Measurements from ENCODE around the gene BPIFB2. TPM values are rescaled to one million over a fixed set of nuclear protein-coding genes. Genes with fewer than 3 reads are reported as not detected.

The BPIFB2 gene
- total and polyA plus RNA-seq, 2 donors (not counting 3 experiments of a cell fraction or from before 2014, with no cell fraction given): not detected

DNA sequence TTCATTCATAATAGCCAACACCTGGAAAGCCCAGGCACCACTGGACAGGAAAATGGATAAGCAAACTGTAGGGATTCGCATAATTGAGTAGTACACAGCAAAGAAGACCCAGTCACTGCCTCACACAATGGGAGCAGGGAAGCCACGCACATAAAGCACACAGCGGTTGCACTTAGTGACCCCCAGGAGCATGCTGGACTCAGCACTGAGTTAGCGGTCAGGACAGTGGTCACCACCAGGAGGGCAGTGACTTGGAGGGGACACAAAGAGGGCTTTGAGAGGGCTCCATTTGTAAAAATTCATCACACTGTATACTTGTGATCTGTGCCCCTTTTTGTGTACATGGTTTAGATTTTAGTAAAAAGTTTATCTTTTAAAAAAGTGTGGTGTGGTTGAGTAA lies 43.8 kb downstream of the BPIFB2 start:
- Histone ChIP-seq H2AFZ (ENCODE audit: low read depth, low read length) (no peak overlapping the region), H3K36me3 (ENCODE audit: control insufficient read depth in 2 of 2, extremely low read depth in 1 of 2, insufficient read depth in 2 of 2, low read length in 2 of 2) (no peaks in the 10 kb centered on the region), H4K20me1 (replicated peaks; ENCODE audit: control insufficient read depth, extremely low read depth, insufficient read depth, low read length) (no peaks in the 10 kb centered on the region), H3K4me2 (ENCODE audit: insufficient read depth, low read length) (no peak overlapping the region), H3K4me3 (replicated peaks in 1 of 3; ENCODE audit: insufficient read depth in 1 of 3, low read depth in 1 of 3, low read length in 3 of 3) (no peak overlapping the region), H3K79me2 (ENCODE audit: control insufficient read depth, insufficient read depth, low read length) (no peaks in the 10 kb centered on the region), H3K4me1 (ENCODE audit: control insufficient read depth, extremely low read depth, insufficient read depth, low read length) (no peaks in the 10 kb centered on the region), H3K9me1 (replicated peaks; ENCODE audit: control insufficient read depth, extremely low read depth, insufficient read depth, low read length) (no peaks in the 10 kb centered on the region), H3K27me3 (ENCODE audit: control insufficient read depth in 2 of 2, insufficient read depth in 2 of 2, low read length in 2 of 2) (no peaks in the 10 kb centered on the region), H3K9ac (replicated peaks; ENCODE audit: extremely low read depth, insufficient read depth, low read length) (no peak overlapping the region), H3K9me3 (replicated peaks; ENCODE audit: control insufficient read depth, insufficient read depth, low read length) (no peaks in the 10 kb centered on the region), H3K27ac (ENCODE audit: insufficient read depth, low read depth, low read length) (no peak overlapping the region)
- TF ChIP-seq EZH2 (IDR thresholded peaks at IDR 0.05; ENCODE audit: borderline replicate concordance, low read depth, low read length, severe bottlenecking) (no peak), JUN (IDR thresholded peaks at IDR 0.05; ENCODE audit: borderline replicate concordance, insufficient read depth, insufficient read length, low read depth) (no peak)
- dilution Hi-C loops (cut with MboI; ENCODE audit: extremely low pct_ligation_motif_present, low sequenced_read_pairs): no loop called here
- DNase-seq (ENCODE audit: low read depth, low spot score) (no peak), FAIRE-seq (no peak)
- ChIA-PET POLR2A (no interaction called here), CTCF (interaction anchor here (1.7 kb wide), 1 partner anchor 9 kb away, joined by 3 read pairs; no protein-coding TSS in a partner anchor)
- no TSS peak for BruUV-seq (replicated peaks)
- intact Hi-C loops (cut with micrococcal nuclease): no loop called here

DNA sequence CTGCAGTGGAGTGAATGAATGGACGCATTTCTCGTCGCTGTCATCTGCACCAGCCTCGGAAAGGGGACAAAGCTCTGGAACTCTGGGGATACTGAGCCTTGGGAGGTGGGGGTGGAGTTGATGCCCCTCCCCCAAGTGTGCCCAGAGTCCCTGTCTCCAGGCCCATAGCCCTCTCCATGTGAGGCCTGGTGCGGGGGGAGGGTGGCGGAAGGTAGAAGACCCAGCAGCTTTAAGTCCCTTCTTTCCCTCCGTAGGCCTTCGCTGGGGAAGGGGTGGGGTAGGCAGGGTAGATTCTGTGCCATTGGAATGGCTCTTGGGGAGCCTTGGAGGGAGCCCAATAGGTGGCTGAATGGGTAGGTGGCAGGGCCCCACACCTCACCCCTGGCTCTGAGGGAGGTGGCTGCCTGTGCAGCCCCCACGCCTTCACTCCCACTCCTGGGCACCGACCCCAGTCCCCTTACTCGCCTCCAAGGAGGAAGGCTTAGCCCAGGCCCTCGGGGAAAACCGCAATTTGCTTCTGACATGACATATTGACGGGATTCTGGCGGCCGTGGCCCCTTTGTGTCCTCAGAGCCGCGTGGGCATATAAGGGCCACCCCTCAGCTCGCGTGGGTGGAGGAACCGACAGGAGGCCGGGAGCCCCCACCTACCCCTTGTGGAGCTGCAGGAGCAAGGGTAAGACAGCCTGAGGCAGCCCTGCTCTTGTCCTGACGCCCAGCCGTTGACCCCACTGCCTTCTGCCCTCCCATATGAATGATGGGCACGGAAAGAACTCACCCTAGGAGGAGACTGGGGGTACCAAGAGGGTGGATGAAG lies 46.0 kb downstream of the BPIFB2 start, which contains the start of gene BPIFB3:
Gene BPIFB3 (plus strand): TSS at position 613 of the 816 bp plus-strand sequence. CDS start 1,533 bp downstream, outside the sequence.
- intact Hi-C loops (cut with micrococcal nuclease) (no loop called here), dilution Hi-C loops (cut with MboI; ENCODE audit: extremely low pct_ligation_motif_present, low sequenced_read_pairs) (no loop called here)
- BruUV-seq (replicated peaks): no TSS peak
- DNase-seq (ENCODE audit: low read depth, low spot score) (no peak), FAIRE-seq (no peak)
- no peaks in the 10 kb centered on the region for H3K36me3 ChIP-seq (ENCODE audit: control insufficient read depth in 2 of 2, extremely low read depth in 1 of 2, insufficient read depth in 2 of 2, low read length in 2 of 2)
- H3K9ac ChIP-seq (replicated peaks; ENCODE audit: extremely low read depth, insufficient read depth, low read length): no peak within 1 kb of the TSS
- ChIA-PET POLR2A (no interaction called here), CTCF (no interaction called here)
- no peak within 1 kb of the TSS for H2AFZ ChIP-seq (ENCODE audit: low read depth, low read length)
- H3K79me2 ChIP-seq (ENCODE audit: control insufficient read depth, insufficient read depth, low read length): no peaks in the 10 kb centered on the region
- no peak within 1 kb of the TSS for H3K4me3 ChIP-seq (replicated peaks in 1 of 3; ENCODE audit: insufficient read depth in 1 of 3, low read depth in 1 of 3, low read length in 3 of 3)
- no peak for TF ChIP-seq POLR2A (IDR thresholded peaks at IDR 0.05; ENCODE audit: low read depth, low read length)
- no peak for TF ChIP-seq POLR2AphosphoS5 (IDR thresholded peaks at IDR 0.05; ENCODE audit: insufficient read depth, low read depth, low read length)
- TF ChIP-seq JUN (IDR thresholded peaks at IDR 0.05; ENCODE audit: borderline replicate concordance, insufficient read depth, insufficient read length, low read depth): no peak
- no peak for TF ChIP-seq MYC (IDR thresholded peaks at IDR 0.05; ENCODE audit: low read depth, low read length)
- no peak for TF ChIP-seq MAX (IDR thresholded peaks at IDR 0.05; ENCODE audit: insufficient read depth, insufficient read length)
- TF ChIP-seq EZH2 (IDR thresholded peaks at IDR 0.05; ENCODE audit: borderline replicate concordance, low read depth, low read length, severe bottlenecking): no peak
- TF ChIP-seq GATA2 (IDR thresholded peaks at IDR 0.05; ENCODE audit: insufficient read depth, insufficient read length, low read depth, low read length): no peak
- no peak for TF ChIP-seq FOS (IDR thresholded peaks at IDR 0.05; ENCODE audit: borderline replicate concordance, insufficient read depth, low read length)
- TF ChIP-seq, protein P1, sequence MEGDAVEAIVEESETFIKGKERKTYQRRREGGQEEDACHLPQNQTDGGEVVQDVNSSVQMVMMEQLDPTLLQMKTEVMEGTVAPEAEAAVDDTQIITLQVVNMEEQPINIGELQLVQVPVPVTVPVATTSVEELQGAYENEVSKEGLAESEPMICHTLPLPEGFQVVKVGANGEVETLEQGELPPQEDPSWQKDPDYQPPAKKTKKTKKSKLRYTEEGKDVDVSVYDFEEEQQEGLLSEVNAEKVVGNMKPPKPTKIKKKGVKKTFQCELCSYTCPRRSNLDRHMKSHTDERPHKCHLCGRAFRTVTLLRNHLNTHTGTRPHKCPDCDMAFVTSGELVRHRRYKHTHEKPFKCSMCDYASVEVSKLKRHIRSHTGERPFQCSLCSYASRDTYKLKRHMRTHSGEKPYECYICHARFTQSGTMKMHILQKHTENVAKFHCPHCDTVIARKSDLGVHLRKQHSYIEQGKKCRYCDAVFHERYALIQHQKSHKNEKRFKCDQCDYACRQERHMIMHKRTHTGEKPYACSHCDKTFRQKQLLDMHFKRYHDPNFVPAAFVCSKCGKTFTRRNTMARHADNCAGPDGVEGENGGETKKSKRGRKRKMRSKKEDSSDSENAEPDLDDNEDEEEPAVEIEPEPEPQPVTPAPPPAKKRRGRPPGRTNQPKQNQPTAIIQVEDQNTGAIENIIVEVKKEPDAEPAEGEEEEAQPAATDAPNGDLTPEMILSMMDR (IDR thresholded peaks at IDR 0.05; ENCODE audit: extremely low read depth in 1 of 2, insufficient read depth in 1 of 2, low read depth in 1 of 2, low read length in 2 of 2): no peak
- no peaks in the 10 kb centered on the region for H3K27me3 ChIP-seq (ENCODE audit: control insufficient read depth in 2 of 2, insufficient read depth in 2 of 2, low read length in 2 of 2)
- no peaks in the 10 kb centered on the region for H3K9me1 ChIP-seq (replicated peaks; ENCODE audit: control insufficient read depth, extremely low read depth, insufficient read depth, low read length)
- no peak within 1 kb of the TSS for H3K4me2 ChIP-seq (ENCODE audit: insufficient read depth, low read length)
- no peaks in the 10 kb centered on the region for H4K20me1 ChIP-seq (replicated peaks; ENCODE audit: control insufficient read depth, extremely low read depth, insufficient read depth, low read length)
- H3K4me1 ChIP-seq (ENCODE audit: control insufficient read depth, extremely low read depth, insufficient read depth, low read length): no peaks in the 10 kb centered on the region
- H3K9me3 ChIP-seq (replicated peaks; ENCODE audit: control insufficient read depth, insufficient read depth, low read length): no peaks in the 10 kb centered on the region
- no peak within 1 kb of the TSS for H3K27ac ChIP-seq (ENCODE audit: insufficient read depth, low read depth, low read length)

Data from endothelial cell of umbilical vein (primary cell).